ENCODE results near the gene MAN1C1. TPM values are rescaled to one million over a fixed set of nuclear protein-coding genes. Genes with fewer than 3 reads are reported as not detected.

The MAN1C1 gene
- 0.20 and 0.26 TPM in 2 replicates for polyA plus RNA-seq (2012; rRNA removed)
- polyA plus RNA-seq (2012; cell fraction: cytosol; rRNA removed): 0.21 and 0.32 TPM in 2 replicates
- polyA plus RNA-seq (2012; cell fraction: nucleus; rRNA removed): 0.25 and 0.27 TPM in 2 replicates

DNA sequence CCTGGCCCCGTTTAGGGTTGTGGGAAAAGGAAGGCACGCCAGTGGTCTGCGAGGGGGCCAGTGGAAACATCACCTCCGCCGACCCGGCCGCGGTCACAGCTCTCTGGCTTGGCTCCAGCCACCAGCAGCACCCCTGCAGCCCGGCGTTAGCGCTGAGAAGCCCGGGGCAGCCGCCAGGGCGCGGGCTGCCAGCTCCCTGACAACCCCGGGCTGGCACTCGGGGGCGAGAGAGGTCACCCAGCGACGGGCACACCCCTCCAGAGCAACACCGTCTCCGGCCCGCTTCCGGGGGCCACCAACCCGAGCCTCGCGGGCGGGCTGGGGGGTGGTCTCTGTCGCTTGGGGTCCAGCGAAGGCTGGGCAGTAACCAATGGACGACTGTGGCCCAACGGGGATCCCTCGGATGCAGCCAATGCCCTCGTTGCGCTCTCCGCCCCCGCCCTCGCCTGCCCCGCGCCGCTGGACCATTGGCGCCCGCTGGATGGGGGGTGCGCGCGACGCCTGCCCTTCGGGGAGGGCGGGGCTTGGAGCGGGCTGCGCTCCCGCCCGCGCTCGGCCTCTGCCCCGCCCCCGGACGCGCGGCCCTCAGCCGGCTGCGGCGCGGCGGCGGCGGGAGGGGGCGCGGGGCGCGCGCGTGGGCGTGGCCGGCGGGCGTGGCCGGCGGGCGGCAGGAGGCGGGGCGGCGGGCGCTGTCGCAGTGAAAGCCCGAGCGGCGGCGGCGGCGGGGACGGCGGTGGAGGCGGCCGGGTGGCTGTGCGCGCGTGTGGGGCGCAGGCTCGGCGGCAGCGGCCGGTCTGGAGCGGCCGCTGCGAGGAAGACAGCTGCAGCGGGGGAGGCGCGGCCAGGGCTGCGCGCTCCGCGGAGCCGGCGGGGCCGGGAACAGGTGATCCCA is at the start of gene MAN1C1:
Gene MAN1C1, plus strand, starts transcription at position 697 of the 892 bp plus-strand sequence. CDS start 1,007 bp downstream, outside the sequence.
- peak; percentile 99 for DNase-seq
- peak within 1 kb of the TSS; percentile 70 to 73 for H3K4me3 ChIP-seq (ENCODE audit: low read depth in 2 of 2, low read length in 1 of 2)
- CTCF ChIA-PET: interaction anchor here (0.6 to 4.6 kb wide), 7 partner anchors 8 to 195 kb away, joined by 3 to 26 read pairs (median 4); partner anchors contain the start of gene SELENON

More for the DNA sequence above, at the start of gene MAN1C1:
- H3K4me1 ChIP-seq (ENCODE audit: control insufficient read depth in 1 of 2, insufficient read depth in 2 of 2, low read depth in 1 of 2, low read length in 1 of 2): peaks cover 0 to 33% of the 10 kb centered on the region in 2 experiments; a peak in 2 of 4 replicates
- no peaks in the 10 kb centered on the region for H3K79me2 ChIP-seq (ENCODE audit: insufficient read depth)
- TF ChIP-seq TCF12 (IDR thresholded peaks at IDR 0.05) (no peak), FOXM1 (IDR thresholded peaks at IDR 0.05; ENCODE audit: low read depth) (no peak), USF1 (IDR thresholded peaks at IDR 0.05; ENCODE audit: borderline replicate concordance, low read depth) (no peak), MXI1 (IDR thresholded peaks at IDR 0.05; ENCODE audit: low read depth, low read length) (peak; percentile 2; the same call in 1 of the 2 replicates), NRF1 (IDR thresholded peaks at IDR 0.05; ENCODE audit: low read depth, low read length) (peak; percentile 66), RFX5 (IDR thresholded peaks at IDR 0.05; ENCODE audit: low read length) (peak; percentile 78), POLR2AphosphoS5 (IDR thresholded peaks at IDR 0.05; ENCODE audit: low read depth, low read length) (peak; percentile 40), EZH2phosphoT487 (IDR thresholded peaks at IDR 0.05; ENCODE audit: borderline replicate concordance, low read depth) (no peak), GABPA (IDR thresholded peaks at IDR 0.05; ENCODE audit: low read depth) (peak; percentile 20; the same call in 1 of the 2 replicates), MEF2A (IDR thresholded peaks at IDR 0.05; ENCODE audit: borderline replicate concordance, low read depth) (no peak), FOSL2 (IDR thresholded peaks at IDR 0.05; ENCODE audit: borderline replicate concordance, low read depth) (no peak), PBX3 (IDR thresholded peaks at IDR 0.05) (no peak), GATA2 (CRISPR knock-in tag; IDR thresholded peaks at IDR 0.05) (no peak), TAF1 (IDR thresholded peaks at IDR 0.05; ENCODE audit: borderline replicate concordance, low read depth, low read length) (no peak), RXRA (IDR thresholded peaks at IDR 0.05; ENCODE audit: borderline replicate concordance, low read depth) (no peak), CHD2 (IDR thresholded peaks at IDR 0.05; ENCODE audit: low read length, partially characterized antibody) (no peak), JUND (IDR thresholded peaks at IDR 0.05) (no peak), EP300 (IDR thresholded peaks at IDR 0.05; ENCODE audit: borderline replicate concordance in 1 of 2, low read depth in 1 of 2, low read length in 1 of 2) (0 out of 4 replicates have a peak, but pooled peaks of 1 of the 2 experiments have one; percentile 7), RAD21 (IDR thresholded peaks at IDR 0.05; ENCODE audit: low read length) (no peak)
- TF ChIP-seq, protein P1, sequence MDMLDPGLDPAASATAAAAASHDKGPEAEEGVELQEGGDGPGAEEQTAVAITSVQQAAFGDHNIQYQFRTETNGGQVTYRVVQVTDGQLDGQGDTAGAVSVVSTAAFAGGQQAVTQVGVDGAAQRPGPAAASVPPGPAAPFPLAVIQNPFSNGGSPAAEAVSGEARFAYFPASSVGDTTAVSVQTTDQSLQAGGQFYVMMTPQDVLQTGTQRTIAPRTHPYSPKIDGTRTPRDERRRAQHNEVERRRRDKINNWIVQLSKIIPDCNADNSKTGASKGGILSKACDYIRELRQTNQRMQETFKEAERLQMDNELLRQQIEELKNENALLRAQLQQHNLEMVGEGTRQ (IDR thresholded peaks at IDR 0.05; ENCODE audit: borderline replicate concordance, low read depth, low read length): no peak
- TF ChIP-seq, protein P2, sequence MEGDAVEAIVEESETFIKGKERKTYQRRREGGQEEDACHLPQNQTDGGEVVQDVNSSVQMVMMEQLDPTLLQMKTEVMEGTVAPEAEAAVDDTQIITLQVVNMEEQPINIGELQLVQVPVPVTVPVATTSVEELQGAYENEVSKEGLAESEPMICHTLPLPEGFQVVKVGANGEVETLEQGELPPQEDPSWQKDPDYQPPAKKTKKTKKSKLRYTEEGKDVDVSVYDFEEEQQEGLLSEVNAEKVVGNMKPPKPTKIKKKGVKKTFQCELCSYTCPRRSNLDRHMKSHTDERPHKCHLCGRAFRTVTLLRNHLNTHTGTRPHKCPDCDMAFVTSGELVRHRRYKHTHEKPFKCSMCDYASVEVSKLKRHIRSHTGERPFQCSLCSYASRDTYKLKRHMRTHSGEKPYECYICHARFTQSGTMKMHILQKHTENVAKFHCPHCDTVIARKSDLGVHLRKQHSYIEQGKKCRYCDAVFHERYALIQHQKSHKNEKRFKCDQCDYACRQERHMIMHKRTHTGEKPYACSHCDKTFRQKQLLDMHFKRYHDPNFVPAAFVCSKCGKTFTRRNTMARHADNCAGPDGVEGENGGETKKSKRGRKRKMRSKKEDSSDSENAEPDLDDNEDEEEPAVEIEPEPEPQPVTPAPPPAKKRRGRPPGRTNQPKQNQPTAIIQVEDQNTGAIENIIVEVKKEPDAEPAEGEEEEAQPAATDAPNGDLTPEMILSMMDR (IDR thresholded peaks at IDR 0.05): peak; percentile 50
- TF ChIP-seq, protein P3, sequence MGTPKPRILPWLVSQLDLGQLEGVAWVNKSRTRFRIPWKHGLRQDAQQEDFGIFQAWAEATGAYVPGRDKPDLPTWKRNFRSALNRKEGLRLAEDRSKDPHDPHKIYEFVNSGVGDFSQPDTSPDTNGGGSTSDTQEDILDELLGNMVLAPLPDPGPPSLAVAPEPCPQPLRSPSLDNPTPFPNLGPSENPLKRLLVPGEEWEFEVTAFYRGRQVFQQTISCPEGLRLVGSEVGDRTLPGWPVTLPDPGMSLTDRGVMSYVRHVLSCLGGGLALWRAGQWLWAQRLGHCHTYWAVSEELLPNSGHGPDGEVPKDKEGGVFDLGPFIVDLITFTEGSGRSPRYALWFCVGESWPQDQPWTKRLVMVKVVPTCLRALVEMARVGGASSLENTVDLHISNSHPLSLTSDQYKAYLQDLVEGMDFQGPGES (IDR thresholded peaks at IDR 0.05; ENCODE audit: low read depth, low read length): no peak
- no peaks in the 10 kb centered on the region for H3K36me3 ChIP-seq (replicated peaks in 1 of 2; ENCODE audit: control insufficient read depth in 1 of 2, insufficient read depth in 2 of 2, low read length in 1 of 2)
- no peaks in the 10 kb centered on the region for H3K9me2 ChIP-seq
- peak within 1 kb of the TSS; percentile 96 for H3K4me2 ChIP-seq
- H2AFZ ChIP-seq (ENCODE audit: low read depth): peak within 1 kb of the TSS; percentile 94
- peaks cover 5% of the 10 kb centered on the region for H3F3A ChIP-seq (replicated peaks; ENCODE audit: insufficient read depth)
- H3K9me3 ChIP-seq: no peaks in the 10 kb centered on the region
- POLR2A ChIA-PET: interaction anchor here (0.7 to 0.9 kb wide), 2 partner anchors 95 to 203 kb away, joined by 3 read pairs; partner anchors contain the start of gene MTFR1L
- peak within 1 kb of the TSS; percentile 40; the same call in 1 of the 2 replicates for H3K9ac ChIP-seq
- H3K27ac ChIP-seq (ENCODE audit: low read depth in 2 of 2, low read length in 1 of 2): peak within 1 kb of the TSS in 1 of 2 experiments; percentile 81; a peak in 2 of 4 replicates
- WGBS (ENCODE audit: low lambda C conversion rate): 2% methylated on average over 19 of the region's 116 CpGs
- peaks cover 41% of the 10 kb centered on the region for H3K27me3 ChIP-seq (ENCODE audit: insufficient read depth)
- H4K20me1 ChIP-seq (ENCODE audit: insufficient read depth): no peaks in the 10 kb centered on the region
